ENCODE results near the gene MIDN.
"Not testable (repeated sequence)": the region's sequence is repeated elsewhere in the genome, so short reads cannot be mapped to it uniquely, and the experiment has no call there.

Gene MIDN

DNA sequence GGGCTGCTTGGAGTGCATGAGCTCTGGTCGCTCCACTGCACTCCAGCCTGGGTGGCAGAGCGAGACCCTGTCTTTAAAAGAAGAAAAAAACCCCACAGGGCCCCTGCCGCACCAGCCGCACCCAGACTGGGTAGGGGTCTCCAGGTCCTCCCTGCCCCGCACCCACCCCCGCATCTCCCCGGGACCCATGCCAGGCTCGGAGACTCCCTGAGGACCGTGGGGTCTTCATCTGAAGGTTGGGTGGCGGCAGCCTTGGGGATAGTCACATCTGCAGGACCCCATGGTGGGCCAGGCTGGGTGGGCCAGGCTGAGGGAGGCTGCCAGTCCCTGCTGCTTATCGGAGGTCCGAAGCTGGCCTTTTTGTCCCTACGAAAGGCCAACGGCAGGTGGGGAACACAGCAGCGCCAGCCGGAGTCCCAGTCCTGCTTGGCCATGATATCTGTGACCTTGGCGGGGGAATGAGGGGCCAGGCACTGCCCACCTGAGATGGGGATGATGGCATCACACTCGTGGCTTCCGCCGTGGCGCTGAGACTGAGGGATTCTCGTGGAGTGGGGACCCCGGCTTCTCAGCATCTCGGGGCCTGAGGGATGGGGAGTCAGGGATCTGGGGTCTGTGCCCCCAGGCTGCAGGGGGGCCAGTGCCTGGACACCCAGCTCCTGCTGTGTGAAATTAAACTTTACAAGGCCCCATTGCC lies 48.3 kb downstream of the MIDN start:
- Histone ChIP-seq H3K27ac (no peak overlapping the region), H3K4me3 (no peak overlapping the region)

DNA sequence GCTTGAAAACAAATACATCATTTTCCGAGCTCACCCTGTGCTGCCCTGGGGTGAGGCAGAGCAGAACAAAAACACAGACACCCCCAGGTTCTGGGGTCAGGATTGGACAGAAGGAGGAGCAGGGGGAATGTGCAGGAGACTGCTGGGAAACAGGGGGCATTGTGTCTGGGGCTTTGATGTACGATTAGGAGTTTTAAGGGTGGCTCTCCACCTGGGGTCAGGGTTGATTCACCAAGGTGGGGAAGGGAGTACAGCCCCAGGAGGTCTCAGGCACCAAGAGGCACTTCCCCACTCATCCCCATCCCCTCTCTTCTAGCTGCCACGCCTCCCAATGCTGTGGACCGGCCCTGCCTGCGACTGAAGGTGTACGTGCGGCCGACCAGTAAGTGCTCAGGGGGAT lies 49.9 kb downstream of the MIDN start:
- H3K4me3 ChIP-seq, result no peak overlapping the region
- H3K27ac ChIP-seq, result no peak overlapping the region

DNA sequence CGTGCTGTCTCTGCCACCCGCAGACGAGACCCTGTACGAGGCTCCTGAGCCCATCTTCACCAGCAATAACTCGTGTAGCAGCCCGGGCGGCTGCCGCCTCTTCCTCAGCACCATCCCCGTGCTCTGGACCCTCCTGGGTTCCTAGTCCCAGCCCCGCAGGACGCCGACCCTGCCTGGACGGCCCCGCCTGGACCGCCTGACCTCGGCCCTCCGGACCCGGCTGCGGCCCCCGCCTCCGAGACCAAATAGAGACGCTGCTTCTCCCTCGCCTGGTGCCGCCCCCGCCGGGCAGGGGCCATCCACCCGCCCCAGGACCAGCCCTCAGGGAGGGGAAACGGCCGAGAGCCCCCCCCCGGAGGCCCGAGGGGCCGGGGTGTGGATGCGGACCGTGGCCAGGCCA lies 51.4 kb downstream of the MIDN start:
- no peak overlapping the region for H3K27ac ChIP-seq
- no peak overlapping the region for H3K4me3 ChIP-seq

DNA sequence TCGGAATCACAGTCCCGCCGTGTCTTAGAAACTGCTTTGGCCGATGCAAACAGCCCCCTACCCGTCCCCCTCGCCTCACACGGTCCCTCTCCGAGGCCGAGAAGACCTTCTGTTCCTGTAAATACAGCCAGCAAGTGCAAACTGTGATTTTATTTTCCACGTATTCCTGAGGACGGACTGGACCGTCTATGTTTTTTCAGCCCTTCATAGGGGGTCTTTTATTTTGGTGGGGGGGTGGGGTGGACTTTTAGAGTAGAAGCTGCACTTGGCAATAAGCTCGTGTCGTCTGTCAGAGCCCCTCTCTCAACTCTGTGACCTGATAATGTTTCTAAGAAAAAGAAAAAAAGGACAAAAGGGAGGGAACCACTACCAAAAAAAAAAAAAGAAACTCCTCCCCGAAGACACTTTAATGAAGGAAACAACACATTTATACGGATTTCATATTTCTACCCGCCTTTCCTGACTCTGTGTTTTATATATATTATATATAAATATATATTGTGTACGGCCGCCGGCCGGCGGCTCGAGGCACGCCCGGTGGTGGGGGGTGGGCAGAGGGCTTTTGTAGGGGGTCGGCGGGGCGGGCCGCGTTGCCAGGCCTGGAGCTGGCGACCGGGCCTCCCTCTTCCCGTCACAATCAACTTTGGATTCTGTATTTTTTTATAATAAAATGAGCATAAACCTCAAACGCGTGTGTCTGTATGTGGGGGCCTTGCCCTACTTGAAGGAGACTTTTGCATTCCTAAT lies 52.5 kb downstream of the MIDN start:
- no peak overlapping the region for H3K27ac ChIP-seq
- no peak overlapping the region for H3K4me3 ChIP-seq

DNA sequence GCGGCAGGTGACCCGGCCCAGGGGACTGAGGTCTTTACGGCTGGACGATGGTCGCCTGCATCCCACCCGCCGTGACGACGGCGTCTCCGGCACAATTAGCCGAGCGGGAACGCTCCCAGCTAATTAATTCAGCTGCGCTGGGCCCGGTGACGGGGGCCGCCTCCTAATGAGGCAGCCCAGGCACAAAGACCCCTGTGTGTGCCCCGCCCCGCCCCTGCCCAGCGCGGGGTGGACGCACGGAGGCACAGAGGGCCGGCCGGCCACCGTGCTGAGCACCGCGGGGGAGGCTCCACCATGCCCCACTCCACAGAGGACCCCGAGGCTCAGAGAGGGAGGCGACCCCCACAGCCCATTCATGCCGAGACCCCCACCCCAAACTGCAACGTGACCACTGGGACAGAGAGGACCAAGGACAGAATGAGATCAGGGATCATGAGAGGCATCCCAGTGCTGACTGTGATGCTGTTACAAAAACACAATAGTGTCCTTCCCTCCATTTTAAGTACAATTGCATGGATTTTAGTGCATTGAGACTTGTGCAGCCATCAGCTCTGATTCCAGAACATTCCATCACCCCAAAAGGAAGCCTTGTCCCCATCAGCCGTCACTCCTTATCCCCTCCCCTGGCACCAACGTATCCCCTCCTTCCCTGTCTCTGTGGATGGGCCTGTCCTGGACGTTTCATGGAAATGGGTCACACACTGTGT lies 54.3 kb downstream of the MIDN start:
- H3K27ac ChIP-seq, result no peak overlapping the region
- no peak overlapping the region for H3K4me3 ChIP-seq

DNA sequence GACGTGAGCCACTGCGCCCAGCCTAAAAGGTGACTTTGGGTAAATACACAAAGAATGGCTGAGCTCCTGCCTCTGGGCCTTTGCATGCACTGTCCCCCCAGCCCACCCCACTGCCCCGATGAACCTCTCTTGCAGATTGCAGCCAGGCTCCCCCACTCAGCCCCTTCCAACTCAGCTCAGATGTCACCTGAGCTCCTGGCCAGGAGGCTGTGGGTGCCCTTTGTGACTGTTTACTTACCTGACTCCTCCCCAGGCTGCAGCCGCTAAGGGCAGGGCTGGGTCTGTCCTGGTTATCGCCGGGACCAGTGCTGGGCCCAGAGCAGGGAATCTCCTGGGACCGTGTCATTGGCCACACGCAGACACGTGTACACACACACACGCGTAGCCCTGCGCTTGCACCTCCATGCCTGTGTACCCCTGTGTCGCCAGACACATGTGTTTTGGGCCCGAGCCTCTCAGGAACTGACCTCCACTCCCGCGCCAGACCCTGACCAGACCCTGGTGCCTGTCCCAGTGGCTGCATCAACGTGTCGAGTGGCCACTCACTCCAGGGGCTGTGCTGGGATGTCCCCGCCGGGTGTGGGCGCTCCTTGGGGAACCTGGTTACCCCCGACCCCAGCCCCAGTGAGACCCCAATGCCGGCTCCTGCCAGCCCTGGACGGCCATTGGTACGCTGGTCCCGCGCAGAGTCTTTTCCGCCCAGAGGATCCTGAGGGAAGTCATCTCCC lies 56.0 kb downstream of the MIDN start:
- Histone ChIP-seq H3K27ac (no peak overlapping the region), H3K4me3 (no peak overlapping the region)

DNA sequence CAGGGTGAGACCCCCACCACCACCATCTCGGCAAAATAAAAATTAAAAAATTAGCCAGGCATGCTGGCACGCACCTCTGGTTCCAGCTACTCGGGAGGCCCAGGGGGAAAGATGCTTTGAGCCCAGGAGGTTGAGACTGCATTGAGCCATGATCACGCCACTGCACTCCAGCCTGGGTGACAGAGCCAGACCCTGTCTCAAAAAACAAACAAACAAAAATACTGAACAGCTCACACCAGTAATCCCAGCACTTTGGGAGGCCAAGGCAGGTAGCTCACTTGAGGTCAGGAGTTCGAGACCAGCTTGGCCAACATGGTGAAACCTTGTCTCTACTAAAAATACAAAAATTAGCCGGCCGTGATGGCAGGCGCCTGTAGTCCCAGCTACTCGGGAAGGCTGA lies 57.0 kb downstream of the MIDN start:
- H3K27ac ChIP-seq, H3K4me3 ChIP-seq: not testable (repeated sequence)

DNA sequence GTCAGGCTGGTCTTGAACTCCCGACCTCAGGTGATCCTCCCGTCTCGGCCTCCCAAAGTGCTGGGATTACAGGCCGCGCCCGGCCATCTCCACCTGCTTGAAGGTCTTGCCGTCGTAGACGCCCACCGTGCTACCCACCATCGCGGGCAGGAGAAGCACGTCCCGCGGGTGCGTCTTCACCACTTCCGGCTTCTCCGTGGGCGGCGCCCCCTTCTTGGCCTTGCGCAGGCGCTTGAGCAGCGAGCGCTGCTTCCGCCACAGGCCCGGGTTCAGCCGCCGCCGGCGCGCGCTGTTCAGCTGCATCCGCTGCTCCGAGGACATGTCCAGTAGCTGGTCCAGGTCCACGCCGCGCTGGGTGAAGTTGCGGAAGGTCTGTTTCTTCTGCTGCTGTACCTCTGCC lies 58.9 kb downstream of the MIDN start:
- no peak overlapping the region for H3K4me3 ChIP-seq

DNA sequence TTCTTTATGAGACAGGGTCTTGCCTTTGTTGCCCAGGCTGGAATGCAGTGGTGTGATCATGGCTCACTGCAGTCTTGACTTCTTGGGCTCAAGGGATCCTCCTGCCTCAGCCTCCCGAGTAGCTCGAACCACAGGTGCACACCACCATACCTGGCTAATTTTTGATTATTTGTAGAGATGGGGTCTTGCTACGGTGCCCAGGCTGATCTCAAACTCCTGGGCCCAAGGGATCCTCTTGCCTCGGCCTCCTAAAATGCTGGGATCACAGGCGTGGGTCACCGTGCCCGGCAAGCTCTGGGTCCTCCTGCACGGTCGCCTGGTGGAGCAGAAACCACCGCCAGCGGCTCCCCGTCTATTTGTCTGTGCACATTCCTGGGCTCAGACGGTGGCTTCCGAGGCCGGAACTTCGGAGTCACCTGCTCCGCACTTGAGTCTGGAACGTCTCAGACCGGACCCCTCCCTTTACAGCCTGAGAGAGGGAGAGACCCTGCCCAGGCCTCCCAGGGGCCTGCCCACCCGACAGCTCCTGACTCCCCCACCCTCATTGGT lies 59.4 kb downstream of the MIDN start:
- no peak overlapping the region for H3K4me3 ChIP-seq

More for the DNA sequence above, 58.9 kb downstream of the MIDN start:
- H3K27ac ChIP-seq, result no peak overlapping the region

DNA sequence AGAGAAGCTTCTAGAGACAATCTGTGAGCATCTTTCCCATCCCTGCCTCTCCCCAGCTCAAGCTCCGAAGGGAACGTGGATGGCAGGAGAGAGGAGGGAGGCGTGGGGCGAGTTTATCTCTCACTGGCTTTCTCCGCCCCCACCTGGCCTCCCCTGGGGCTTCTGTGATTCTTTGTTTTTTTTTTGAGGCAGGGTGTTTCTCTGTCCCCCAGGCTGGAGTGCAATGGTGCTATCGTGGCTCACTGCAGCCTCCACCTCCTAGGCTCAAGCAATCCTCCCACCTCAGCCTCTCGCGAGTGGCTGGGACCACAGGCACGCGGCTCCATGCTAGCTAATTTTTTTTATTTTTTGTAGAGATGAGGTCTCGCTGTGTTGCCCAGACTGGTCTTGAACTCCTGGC lies 60.3 kb downstream of the MIDN start:
- no peak overlapping the region for H3K4me3 ChIP-seq
- H3K27ac ChIP-seq, result no peak overlapping the region

More for the DNA sequence above, 59.4 kb downstream of the MIDN start:
- no peak overlapping the region for H3K27ac ChIP-seq

Measured in skin epidermis (tissue), 12 donors.